DOHH2 (cell line): ENCODE data around the gene VGF.

Experiments
- H3F3A ChIP-seq: fragments of 200-600 bp; sonication (generic), shearing (Covaris generic); 2 replicates; pipeline ENCODE4 v1.6.0; 2016; ENCODE audit warnings: antibody characterized with exemption, mild to moderate bottlenecking; ENCODE audit not compliant: control insufficient read depth, insufficient read depth
- H3K27ac ChIP-seq: fragments of 200-600 bp; sonication (generic); 2 replicates; pipeline ENCODE4 v1.5.1; 2014; ENCODE audit warnings: low read depth, mild to moderate bottlenecking, low read length, moderate library complexity
- H3K27me3 ChIP-seq: fragments of 200-600 bp; sonication (generic); 2 replicates; pipeline ENCODE4 v1.6.1; 2014; ENCODE audit warnings: mild to moderate bottlenecking, low read length, mixed read lengths; ENCODE audit not compliant: control insufficient read depth
- H3K36me3 ChIP-seq: fragments of 200-600 bp; sonication (generic); 2 replicates; pipeline ENCODE4 v1.6.1; 2014; ENCODE audit warnings: mild to moderate bottlenecking, low read length, moderate library complexity, mixed read lengths; ENCODE audit not compliant: control insufficient read depth
- H3K4me1 ChIP-seq: fragments of 200-600 bp; sonication (generic); 2 replicates; pipeline ENCODE4 v1.6.1; 2014; ENCODE audit warnings: mild to moderate bottlenecking, low read length, mixed read lengths; ENCODE audit not compliant: control insufficient read depth
- H3K4me2 ChIP-seq: fragments of 200-600 bp; sonication (generic); 2 replicates; pipeline ENCODE4 v1.6.0; 2014; ENCODE audit warnings: mild to moderate bottlenecking, low read length, moderate library complexity
- H3K4me3 ChIP-seq: fragments of 200-600 bp; sonication (generic); 2 replicates; pipeline ENCODE4 v1.5.1; 2014; ENCODE audit warnings: mild to moderate bottlenecking, low read length, mixed read lengths
- H3K79me2 ChIP-seq: fragments of 200-600 bp; sonication (generic); 2 replicates; pipeline ENCODE4 v1.6.1; 2014; ENCODE audit warnings: mild to moderate bottlenecking, low read length, mixed read lengths; ENCODE audit not compliant: control insufficient read depth
- H3K9me2 ChIP-seq: fragments of 200-600 bp; sonication (generic); replicated peaks from 2 replicates; pipeline ENCODE4 v1.6.1; 2014; ENCODE audit warnings: mild to moderate bottlenecking, low read length, mixed read lengths; ENCODE audit not compliant: control insufficient read depth
- H3K9me3 ChIP-seq: fragments of 200-600 bp; sonication (generic); 2 replicates; pipeline ENCODE4 v1.6.1; 2014; ENCODE audit warnings: antibody characterized with exemption, low read length, mixed read lengths; ENCODE audit not compliant: control insufficient read depth, insufficient read depth
- H4K20me1 ChIP-seq: fragments of 200-600 bp; sonication (generic); 2 replicates; pipeline ENCODE4 v1.6.0; 2014; ENCODE audit warnings: low read depth, mild to moderate bottlenecking, antibody characterized with exemption, low read length, moderate library complexity; ENCODE audit not compliant: control insufficient read depth, insufficient read depth
- CTCF ChIP-seq: fragments of 200-600 bp; sonication (generic); IDR thresholded peaks from one replicate; pipeline ENCODE4 v1.5.1; 2014; ENCODE audit warnings: antibody characterized with exemption, mild to moderate bottlenecking, low read depth, low read length; ENCODE audit not compliant: poor library complexity, severe bottlenecking
- EZH2phosphoT487 ChIP-seq: fragments of 200-600 bp; sonication (generic); IDR thresholded peaks from 2 replicates; pipeline ENCODE4 v1.6.1; 2017; ENCODE audit warnings: borderline replicate concordance, mild to moderate bottlenecking, antibody characterized with exemption, low read length, moderate library complexity, mixed read lengths

VGF gene

DNA sequence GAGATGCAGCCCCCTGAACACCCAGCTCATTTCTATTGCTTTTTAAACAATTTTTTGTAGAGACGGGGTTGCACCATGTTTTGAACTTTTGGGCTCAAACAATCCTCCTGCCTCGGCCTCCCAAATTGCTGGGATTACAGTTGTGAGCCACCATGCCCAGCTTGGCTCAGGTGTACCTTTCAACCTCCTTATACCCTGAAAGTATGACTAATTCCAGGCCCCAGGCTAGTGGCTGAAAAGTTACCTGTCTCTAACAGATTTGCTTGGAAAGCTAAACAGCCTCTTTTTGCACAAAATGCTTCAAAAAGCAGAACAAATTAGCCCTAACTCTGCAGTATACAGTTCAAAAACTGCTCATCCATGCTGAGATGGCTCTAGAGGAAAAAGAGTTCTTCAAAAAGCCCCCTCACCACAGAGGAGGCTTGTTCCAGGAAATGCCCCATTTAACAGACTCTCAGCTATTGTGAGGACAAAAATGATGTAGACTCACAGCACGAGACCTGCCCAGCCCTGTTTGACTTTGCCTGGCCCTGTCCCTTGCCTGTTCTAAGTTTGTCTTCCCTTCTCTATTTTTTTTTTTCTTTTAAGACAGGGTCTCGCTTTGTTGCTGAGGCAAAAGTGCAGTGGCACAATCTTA is 24.5 kb downstream of the VGF start:
- Histone ChIP-seq H3F3A (0 out of 2 replicates have a peak, but pooled peaks cover 2% of the 10 kb centered on the region), H3K27me3 (peaks cover 28% of the 10 kb centered on the region), H3K79me2 (no peaks in the 10 kb centered on the region), H3K9me3 (no peaks in the 10 kb centered on the region), H3K4me2 (no peak overlapping the region), H3K36me3 (no peaks in the 10 kb centered on the region), H3K9me2 (no peaks in the 10 kb centered on the region), H3K4me1 (peaks cover 11% of the 10 kb centered on the region), H3K27ac (no peak overlapping the region), H3K4me3 (no peak overlapping the region), H4K20me1 (0 out of 2 replicates have a peak, but pooled peaks cover 3% of the 10 kb centered on the region)
- no peak for TF ChIP-seq EZH2phosphoT487
- no peak for TF ChIP-seq CTCF

GRCh38 chr7:101140339-101140699 is 25.1 kb downstream of the VGF start:
- H4K20me1 ChIP-seq = 0 out of 2 replicates have a peak, but pooled peaks cover 3% of the 10 kb centered on the region
- no peak overlapping the region for H3K27ac ChIP-seq
- H3K4me3 ChIP-seq = no peak overlapping the region
- H3K4me1 ChIP-seq = peaks cover 11% of the 10 kb centered on the region
- 0 out of 2 replicates have a peak, but pooled peaks cover 2% of the 10 kb centered on the region for H3F3A ChIP-seq
- peaks cover 32% of the 10 kb centered on the region for H3K27me3 ChIP-seq
- H3K9me3 ChIP-seq = no peaks in the 10 kb centered on the region
- no peaks in the 10 kb centered on the region for H3K79me2 ChIP-seq
- no peak overlapping the region for H3K4me2 ChIP-seq
- TF ChIP-seq CTCF (no peak), EZH2phosphoT487 (no peak)
- H3K9me2 ChIP-seq = no peaks in the 10 kb centered on the region
- no peaks in the 10 kb centered on the region for H3K36me3 ChIP-seq

- Histone ChIP-seq H3K9me2 (no peaks in the 10 kb centered on the region), H4K20me1 (0 out of 2 replicates have a peak, but pooled peaks cover 3% of the 10 kb centered on the region), H3K79me2 (no peaks in the 10 kb centered on the region), H3F3A (0 out of 2 replicates have a peak, but pooled peaks cover 2% of the 10 kb centered on the region), H3K4me1 (peaks cover 7% of the 10 kb centered on the region), H3K4me3 (peak overlapping the region; percentile 6; the same call in 1 of the 2 replicates), H3K4me2 (peak overlapping the region; percentile 43), H3K27me3 (peaks cover 41% of the 10 kb centered on the region), H3K36me3 (no peaks in the 10 kb centered on the region), H3K27ac (no peak overlapping the region), H3K9me3 (no peaks in the 10 kb centered on the region)
- TF ChIP-seq EZH2phosphoT487 (no peak), CTCF (peak; percentile 100)
Measured at GRCh38 chr7:101138213-101138870, 27.0 kb downstream of the VGF start.
